A549 (cell line): ENCODE data around the gene TTC24. TPM values are rescaled to one million over a fixed set of nuclear protein-coding genes. Genes with fewer than 3 reads are reported as not detected.

ENCODE experiments used
- ATAC-seq, 2 experiments: fragments of 200-7000 bp in 1 of 2; fragments of >200 bp in 1 of 2; cut with Nextera tagmentation in 1 of 2; cut with Tn5 transposase in 1 of 2; 3 replicates each; pipeline versions ENCODE4 v1.8.0 to v1.9.1; 2018 to 2020; ENCODE audit warnings: mild to moderate bottlenecking in 1 of 2, moderate library complexity in 1 of 2
- CTCF ChIA-PET: fragments of 300-600 bp; sonication (Branson Sonifier 250); formaldehyde crosslinking; extraction: SDS; loops from one replicate; lab custom pipeline; 2021; ENCODE audit warnings: antibody characterized with exemption, inconsistent platforms; lab: Yijun Ruan, JAX
- POLR2A ChIA-PET: fragments of 350-600 bp; formaldehyde crosslinking; extraction: SDS; loops from one replicate; lab custom pipeline; 2021; ENCODE audit warnings: antibody characterized with exemption, inconsistent platforms; lab: Yijun Ruan, JAX
- DNase-seq, 2 experiments: peaks; one replicate each; pipeline versions ENCODE4 v3.0.0 to v3.0.0-alpha.2; 2011 to 2016; ENCODE audit warnings: low read depth in 1 of 2, low spot score in 1 of 2
- FAIRE-seq: peaks from 2 replicates; lab custom pipeline; 2011; peaks lifted over from hg19 to GRCh38; lab: Jason Lieb, UNC
- H3K27ac ChIP-seq, 2 experiments: fragments of >200 bp; sonication (Bioruptor Twin); formaldehyde crosslinking; 3 replicates each; pipeline ENCODE4 v1.5.1; 2016 to 2017
- H3K4me1 ChIP-seq: fragments of >200 bp; sonication (Bioruptor Twin); formaldehyde crosslinking; 3 replicates; pipeline ENCODE4 v1.6.1; 2016
- H3K4me2 ChIP-seq: fragments of >200 bp; sonication (Bioruptor Twin); formaldehyde crosslinking; 3 replicates; pipeline ENCODE4 v1.6.1; 2016
- H3K4me3 ChIP-seq: fragments of >200 bp; sonication (Bioruptor Twin); formaldehyde crosslinking; 3 replicates; pipeline ENCODE4 v1.5.1; 2016
- H3K9me3 ChIP-seq: fragments of >200 bp; sonication (Bioruptor Twin); formaldehyde crosslinking; 3 replicates; pipeline ENCODE4 v1.6.1; 2016
- ATOH8 ChIP-seq: fragments of 250-450 bp; sonication (Bioruptor Pico); IDR thresholded peaks from 2 replicates; pipeline ENCODE4 v1.5.0; 2020; ENCODE audit warnings: low read depth, mild to moderate bottlenecking, moderate library complexity
- BHLHE40 ChIP-seq: IDR thresholded peaks from 2 replicates; pipeline ENCODE4 v1.6.1; 2012; ENCODE audit warnings: low read depth, low read length, inconsistent platforms
- CBX8 ChIP-seq: fragments of 200-600 bp; sonication (generic); IDR thresholded peaks from 2 replicates; pipeline ENCODE4 v1.6.1; 2016
- CEBPB ChIP-seq, 2 experiments: fragments of >200 bp in 1 of 2; sonication (Bioruptor Twin) in 1 of 2; formaldehyde crosslinking in 1 of 2; IDR thresholded peaks; 2 replicates each; pipeline ENCODE4 v1.6.1; 2012 to 2016
- EHMT2 ChIP-seq: fragments of 200-600 bp; sonication (generic); IDR thresholded peaks from 2 replicates; pipeline ENCODE4 v1.6.1; 2016; ENCODE audit warnings: antibody characterized with exemption, low read depth, mild to moderate bottlenecking, moderate library complexity
- ESRRA ChIP-seq: fragments of 150-350 bp; IDR thresholded peaks from 2 replicates; pipeline ENCODE4 v1.6.1; 2014; ENCODE audit warnings: mild to moderate bottlenecking, low read length, borderline replicate concordance
- FOSB ChIP-seq: fragments of 250-450 bp; sonication (Bioruptor Pico); IDR thresholded peaks from 2 replicates; pipeline ENCODE4 v1.5.0; 2020; ENCODE audit warnings: mild to moderate bottlenecking, moderate library complexity
- FOXS1 ChIP-seq: fragments of 250-450 bp; sonication (Bioruptor Pico); IDR thresholded peaks from 2 replicates; pipeline ENCODE4 v1.5.0; 2020; ENCODE audit warnings: mild to moderate bottlenecking, moderate library complexity
- GATA3 ChIP-seq: IDR thresholded peaks from 2 replicates; pipeline ENCODE4 v1.6.1; 2012; ENCODE audit warnings: borderline replicate concordance
- HES2 ChIP-seq: fragments of >200 bp; sonication (Bioruptor Twin); formaldehyde crosslinking; IDR thresholded peaks from 2 replicates; pipeline ENCODE4 v1.6.1; 2016
- HEYL ChIP-seq: fragments of 250-450 bp; sonication (Bioruptor Pico); IDR thresholded peaks from 2 replicates; pipeline ENCODE4 v1.8.0; 2021; ENCODE audit warnings: mild to moderate bottlenecking, moderate library complexity
- HOXB13 ChIP-seq: fragments of 250-450 bp; sonication (Bioruptor Pico); IDR thresholded peaks from 2 replicates; pipeline ENCODE4 v1.5.0; 2020; ENCODE audit warnings: low read depth, mild to moderate bottlenecking, moderate library complexity
- HOXB5 ChIP-seq: fragments of 250-450 bp; sonication (Bioruptor Pico); IDR thresholded peaks from 2 replicates; pipeline ENCODE4 v1.5.0; 2020; ENCODE audit warnings: mild to moderate bottlenecking, moderate library complexity
- JUN ChIP-seq, 2 experiments: fragments of >200 bp; sonication (Bioruptor Twin); formaldehyde crosslinking; IDR thresholded peaks; 2 replicates in 1 of 2; 3 replicates in 1 of 2; pipeline ENCODE4 v1.6.1; 2016 to 2017
- JUNB ChIP-seq: fragments of >200 bp; sonication (Bioruptor Twin); formaldehyde crosslinking; IDR thresholded peaks from 2 replicates; pipeline ENCODE4 v1.6.1; 2016
- KDM1A ChIP-seq: fragments of 200-600 bp; sonication (generic); IDR thresholded peaks from 2 replicates; pipeline ENCODE4 v1.6.1; 2016; ENCODE audit warnings: low read depth, mild to moderate bottlenecking
- KDM5A ChIP-seq: fragments of 200-600 bp; sonication (generic); IDR thresholded peaks from 2 replicates; pipeline ENCODE4 v1.6.1; 2016; ENCODE audit warnings: antibody characterized with exemption, mild to moderate bottlenecking
- NPAS2 ChIP-seq: fragments of 250-450 bp; sonication (Bioruptor Pico); IDR thresholded peaks from 2 replicates; pipeline ENCODE4 v1.8.0; 2022; ENCODE audit warnings: mild to moderate bottlenecking, moderate library complexity, borderline replicate concordance
- NR3C1 ChIP-seq: fragments of >200 bp; sonication (Bioruptor Twin); formaldehyde crosslinking; IDR thresholded peaks from 3 replicates; pipeline ENCODE4 v1.6.1; 2017
- PHF8 ChIP-seq: fragments of 200-600 bp; sonication (generic); IDR thresholded peaks from 2 replicates; pipeline ENCODE4 v1.6.1; 2016; ENCODE audit warnings: low read depth, mild to moderate bottlenecking, antibody characterized with exemption, moderate library complexity, borderline replicate concordance
- RAD21 ChIP-seq, 2 experiments: fragments of >200 bp in 1 of 2; sonication (Bioruptor Twin) in 1 of 2; formaldehyde crosslinking in 1 of 2; IDR thresholded peaks in 1 of 2; conservative IDR thresholded peaks in 1 of 2; 2 replicates in 1 of 2; 3 replicates in 1 of 2; pipeline ENCODE4 v1.6.1; 2012 to 2018; ENCODE audit warnings: inconsistent platforms in 1 of 2
- RFX5 ChIP-seq: fragments of 450-650 bp; IDR thresholded peaks from 2 replicates; pipeline ENCODE4 v1.7.1; 2014; ENCODE audit warnings: antibody characterized with exemption, mild to moderate bottlenecking, moderate library complexity
- TFCP2L1 ChIP-seq: fragments of 250-450 bp; sonication (Bioruptor Pico); IDR thresholded peaks from 2 replicates; pipeline ENCODE4 v1.5.0; 2021; ENCODE audit warnings: mild to moderate bottlenecking
- TP53 ChIP-seq: fragments of 250-450 bp; sonication (Bioruptor Pico); IDR thresholded peaks from 2 replicates; pipeline ENCODE4 v1.5.0; 2021; ENCODE audit warnings: mild to moderate bottlenecking, moderate library complexity
- ZC3H11A ChIP-seq: fragments of 450-650 bp; IDR thresholded peaks from 2 replicates; pipeline ENCODE4 v1.6.1; 2014; ENCODE audit warnings: antibody characterized with exemption, mild to moderate bottlenecking
- ZNF302 ChIP-seq: fragments of 250-450 bp; sonication (Bioruptor Pico); IDR thresholded peaks from 2 replicates; pipeline ENCODE4 v1.9.0; 2021; ENCODE audit warnings: inconsistent platforms, mild to moderate bottlenecking, moderate library complexity
- WGBS: methylation state at CpG from one replicate; pipeline ENCODE4 v1.1.6; 2017; ENCODE audit errors: missing lambda C conversion rate; 5-methylcytosine and 5-hydroxymethylcytosine counted together
- polyA minus RNA-seq: library from RNA; depleted of rRNA, polyadenylated mRNA; stranded (reverse); fragments of >200 nt; gene quantifications from 2 replicates; pipeline ENCODE4 v1.2.3, GENCODE V29; 2011; rRNA and poly(A)+ RNA removed
- polyA plus RNA-seq, 4 experiments: library from polyadenylated mRNA; depleted of rRNA in 3 of 4; stranded (reverse); fragments of >200 nt; fragmentation: RNase III in 1 of 4; extraction: RNeasy Plus Mini Kit Qiagen cat#74134 plus additional on column Dnase treatment in 1 of 4; gene quantifications; 2 replicates in 3 of 4; 3 replicates in 1 of 4; pipeline ENCODE4 v1.2.3, GENCODE V29; 2011 to 2017
- TF ChIP-seq, protein P1 (sequence below): fragments of 200-600 bp; sonication (generic); IDR thresholded peaks from 2 replicates; pipeline ENCODE4 v1.6.1; 2016; ENCODE audit warnings: antibody characterized with exemption, mild to moderate bottlenecking, moderate library complexity

The TTC24 gene
- not detected in 2 replicates for polyA plus RNA-seq (2011; rRNA removed)
- not detected in 2 replicates for polyA plus RNA-seq (2012; cell fraction: cytosol; rRNA removed)
- not detected in 2 replicates for polyA plus RNA-seq (2012; cell fraction: nucleus; rRNA removed)
- not detected in 3 replicates for polyA plus RNA-seq (2017; fragmentation: RNase III; extraction: RNeasy Plus Mini Kit Qiagen cat#74134 plus additional on column Dnase treatment)
- polyA minus RNA-seq: not detected in 2 replicates

- CTCF ChIA-PET: interaction anchor here (0.6 to 2.3 kb wide), 10 partner anchors 12 to 133 kb away, joined by 3 to 10 read pairs (median 4); partner anchors contain the start of genes MEF2D and NAXE
- 83% methylated on average over 5 of the region's 5 CpGs for WGBS
- Histone ChIP-seq H3K4me2 (no peak within 1 kb of the TSS), H3K4me3 (no peak within 1 kb of the TSS), H3K9me3 (no peaks in the 10 kb centered on the region), H3K4me1 (no peaks in the 10 kb centered on the region), H3K27ac (no peak within 1 kb of the TSS)
- POLR2A ChIA-PET: interaction anchor here (1.2 kb wide), 1 partner anchor 79 kb away, joined by 5 read pairs; the partner anchor contains the start of gene MEF2D
- no peak for ATAC-seq
- TF ChIP-seq ZNF302 (CRISPR knock-in tag): no peak
- TF ChIP-seq HES2: no peak
- no peak for TF ChIP-seq CBX8
- no peak for TF ChIP-seq JUN (IDR thresholded peaks at IDR 0.05)
- TF ChIP-seq JUNB: no peak
- no peak for TF ChIP-seq KDM1A
- TF ChIP-seq TP53 (CRISPR knock-in tag): no peak
- TF ChIP-seq RFX5: no peak
- no peak for TF ChIP-seq PHF8
- TF ChIP-seq RAD21 (conservative IDR thresholded peaks at IDR 0.05 in 1 of 2, IDR thresholded peaks at IDR 0.05 in 1 of 2): no peak
- no peak for TF ChIP-seq HOXB5 (CRISPR knock-in tag)
- TF ChIP-seq ESRRA: no peak
- no peak for TF ChIP-seq ATOH8 (CRISPR knock-in tag)
- TF ChIP-seq, protein P1, sequence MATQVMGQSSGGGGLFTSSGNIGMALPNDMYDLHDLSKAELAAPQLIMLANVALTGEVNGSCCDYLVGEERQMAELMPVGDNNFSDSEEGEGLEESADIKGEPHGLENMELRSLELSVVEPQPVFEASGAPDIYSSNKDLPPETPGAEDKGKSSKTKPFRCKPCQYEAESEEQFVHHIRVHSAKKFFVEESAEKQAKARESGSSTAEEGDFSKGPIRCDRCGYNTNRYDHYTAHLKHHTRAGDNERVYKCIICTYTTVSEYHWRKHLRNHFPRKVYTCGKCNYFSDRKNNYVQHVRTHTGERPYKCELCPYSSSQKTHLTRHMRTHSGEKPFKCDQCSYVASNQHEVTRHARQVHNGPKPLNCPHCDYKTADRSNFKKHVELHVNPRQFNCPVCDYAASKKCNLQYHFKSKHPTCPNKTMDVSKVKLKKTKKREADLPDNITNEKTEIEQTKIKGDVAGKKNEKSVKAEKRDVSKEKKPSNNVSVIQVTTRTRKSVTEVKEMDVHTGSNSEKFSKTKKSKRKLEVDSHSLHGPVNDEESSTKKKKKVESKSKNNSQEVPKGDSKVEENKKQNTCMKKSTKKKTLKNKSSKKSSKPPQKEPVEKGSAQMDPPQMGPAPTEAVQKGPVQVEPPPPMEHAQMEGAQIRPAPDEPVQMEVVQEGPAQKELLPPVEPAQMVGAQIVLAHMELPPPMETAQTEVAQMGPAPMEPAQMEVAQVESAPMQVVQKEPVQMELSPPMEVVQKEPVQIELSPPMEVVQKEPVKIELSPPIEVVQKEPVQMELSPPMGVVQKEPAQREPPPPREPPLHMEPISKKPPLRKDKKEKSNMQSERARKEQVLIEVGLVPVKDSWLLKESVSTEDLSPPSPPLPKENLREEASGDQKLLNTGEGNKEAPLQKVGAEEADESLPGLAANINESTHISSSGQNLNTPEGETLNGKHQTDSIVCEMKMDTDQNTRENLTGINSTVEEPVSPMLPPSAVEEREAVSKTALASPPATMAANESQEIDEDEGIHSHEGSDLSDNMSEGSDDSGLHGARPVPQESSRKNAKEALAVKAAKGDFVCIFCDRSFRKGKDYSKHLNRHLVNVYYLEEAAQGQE: no peak
- no peak for TF ChIP-seq KDM5A
- TF ChIP-seq GATA3: no peak
- TF ChIP-seq NR3C1: no peak
- no peak for DNase-seq
- no peak for FAIRE-seq
These were observed at the start of gene TTC24 for GRCh38 chr1:156579472-156579871. TSS of gene TTC24 (plus strand) at chr1:156579723. CDS start at chr1:156581365, 1,642 bp downstream.

DNA sequence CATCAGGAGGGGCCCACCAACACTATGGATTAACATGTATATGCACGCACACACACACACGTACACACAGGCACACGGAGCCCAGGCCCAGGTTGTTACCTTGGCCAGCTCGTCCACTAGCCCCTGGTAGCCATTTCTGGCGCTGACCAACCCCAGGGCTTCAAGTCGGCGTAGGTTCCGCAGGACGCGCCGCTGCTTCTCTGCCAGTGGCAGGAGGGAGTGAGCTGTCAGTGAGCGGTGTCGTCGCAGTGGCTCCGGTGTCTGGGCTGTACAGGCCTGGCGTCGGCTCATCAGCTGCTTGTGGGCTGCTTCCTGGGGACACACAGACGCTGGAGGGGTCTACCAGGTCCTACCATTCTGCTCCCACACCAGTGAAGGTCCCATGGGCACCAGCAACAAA lies 49.5 kb upstream of the TTC24 start:
- H3K9me3 ChIP-seq: no peaks in the 10 kb centered on the region
- ChIA-PET CTCF (interaction anchor here (1.4 kb wide), 1 partner anchor 84 kb away, joined by 4 read pairs; no protein-coding TSS in a partner anchor), POLR2A (no interaction called here)
- DNase-seq: no peak
- ATAC-seq: no peak
- WGBS: 92% methylated on average over 13 of the region's 18 CpGs
- H3K4me1 ChIP-seq: no peaks in the 10 kb centered on the region
- H3K27ac ChIP-seq: no peak overlapping the region
- no peak overlapping the region for H3K4me3 ChIP-seq
- TF ChIP-seq FOSB (no peak), ATOH8 (CRISPR knock-in tag) (no peak), HOXB13 (CRISPR knock-in tag) (no peak), CEBPB (IDR thresholded peaks at IDR 0.05) (no peak), CBX8 (no peak), ZNF302 (CRISPR knock-in tag) (no peak), NPAS2 (no peak), HEYL (no peak), BHLHE40 (no peak), TFCP2L1 (CRISPR knock-in tag) (no peak), FOXS1 (CRISPR knock-in tag) (no peak), ZC3H11A (no peak), EHMT2 (no peak)
- FAIRE-seq: no peak
- no peak overlapping the region for H3K4me2 ChIP-seq
